Smooth muscle cell (in vitro differentiated cells): ENCODE results near the gene ASF1B. TPM values are rescaled to one million over a fixed set of nuclear protein-coding genes. Genes with fewer than 3 reads are reported as not detected.

Source experiments
- DNase-seq: peaks from one replicate; lab custom pipeline; 2025; ENCODE audit not compliant: unreplicated experiment; lab: John Stamatoyannopoulos, UW
- H2AFZ ChIP-seq: fragments of 200-600 bp; sonication (generic); 2 replicates; pipeline ENCODE4 v1.6.0; 2016; ENCODE audit warnings: antibody characterized with exemption, low read depth, mild to moderate bottlenecking
- H3F3A ChIP-seq: fragments of 200-600 bp; sonication (generic); 2 replicates; pipeline ENCODE4 v1.6.0; 2017; ENCODE audit warnings: antibody characterized with exemption, low read depth
- H3K27ac ChIP-seq: fragments of 200-600 bp; sonication (generic); 2 replicates; pipeline ENCODE4 v1.5.1; 2016; ENCODE audit warnings: low read depth, mild to moderate bottlenecking
- H3K27me3 ChIP-seq: fragments of 200-600 bp; sonication (generic); 2 replicates; pipeline ENCODE4 v1.6.1; 2016; ENCODE audit warnings: low read depth, mild to moderate bottlenecking
- H3K36me3 ChIP-seq: fragments of 200-600 bp; sonication (generic); 2 replicates; pipeline ENCODE4 v1.5.1; 2016; ENCODE audit warnings: low read depth
- H3K4me1 ChIP-seq: fragments of 200-600 bp; sonication (generic); 2 replicates; pipeline ENCODE4 v1.5.1; 2016; ENCODE audit warnings: low read depth
- H3K4me2 ChIP-seq: fragments of 200-600 bp; sonication (generic); 2 replicates; pipeline ENCODE4 v1.6.0; 2016; ENCODE audit warnings: mild to moderate bottlenecking
- H3K4me3 ChIP-seq: fragments of 200-600 bp; sonication (generic); 2 replicates; pipeline ENCODE4 v1.5.1; 2016; ENCODE audit warnings: mild to moderate bottlenecking
- H3K79me2 ChIP-seq: fragments of 200-600 bp; sonication (generic); 2 replicates; pipeline ENCODE4 v1.6.0; 2016; ENCODE audit warnings: low read depth, mild to moderate bottlenecking
- H3K9ac ChIP-seq: fragments of 200-600 bp; sonication (generic); 2 replicates; pipeline ENCODE4 v1.6.0; 2016; ENCODE audit warnings: low read depth
- H3K9me3 ChIP-seq: fragments of 200-600 bp; sonication (generic); replicated peaks from 2 replicates; pipeline ENCODE4 v1.5.1; 2016; ENCODE audit warnings: low read depth
- H4K20me1 ChIP-seq: fragments of 200-600 bp; sonication (generic); 2 replicates; pipeline ENCODE4 v1.6.0; 2016; ENCODE audit warnings: low read depth
- CTCF ChIP-seq: fragments of 200-600 bp; sonication (generic); IDR thresholded peaks from 2 replicates; pipeline ENCODE4 v1.5.1; 2017; ENCODE audit warnings: borderline replicate concordance, mild to moderate bottlenecking, antibody characterized with exemption; ENCODE audit not compliant: insufficient read depth, poor library complexity, severe bottlenecking
- WGBS: methylation state at CpG from one replicate; pipeline ENCODE4 v1.1.7; 2016; ENCODE audit warnings: low lambda C conversion rate; 5-methylcytosine and 5-hydroxymethylcytosine counted together
- polyA plus RNA-seq: library from polyadenylated mRNA; unstranded; fragments of >200 nt; fragmentation: Nextera tagmentation; extraction: Ambion mirVana; gene quantifications from 2 replicates; pipeline ENCODE4 v1.2.1, GENCODE V29; 2016
- total RNA-seq: library from RNA; depleted of rRNA; stranded (reverse); fragments of >200 nt; gene quantifications from 2 replicates; pipeline ENCODE4 v1.2.3, GENCODE V29; 2014

The ASF1B gene
- total and polyA plus RNA-seq, 2 experiments from 2014 or later: 11.3 to 13.4 TPM

GRCh38 chr19:14090509-14091080 is 45.8 kb downstream of the ASF1B start, which contains the start of gene SAMD1:
SAMD1 (minus strand) TSS chr19:14090751.
- Histone ChIP-seq H3F3A (no peaks in the 10 kb centered on the region), H3K4me2 (peak within 1 kb of the TSS; percentile 100), H4K20me1 (peaks cover 12% of the 10 kb centered on the region), H2AFZ (peak within 1 kb of the TSS; percentile 91), H3K36me3 (no peaks in the 10 kb centered on the region), H3K9me3 (no peaks in the 10 kb centered on the region), H3K27ac (peak within 1 kb of the TSS; percentile 74), H3K4me1 (no peaks in the 10 kb centered on the region), H3K4me3 (peak within 1 kb of the TSS; percentile 97), H3K9ac (peak within 1 kb of the TSS; percentile 64), H3K27me3 (no peaks in the 10 kb centered on the region), H3K79me2 (no peaks in the 10 kb centered on the region)
- peak; percentile 82 for DNase-seq
- no CpG with 5 or more reads among the region's 65 CpGs for WGBS
- no peak for TF ChIP-seq CTCF

DNA sequence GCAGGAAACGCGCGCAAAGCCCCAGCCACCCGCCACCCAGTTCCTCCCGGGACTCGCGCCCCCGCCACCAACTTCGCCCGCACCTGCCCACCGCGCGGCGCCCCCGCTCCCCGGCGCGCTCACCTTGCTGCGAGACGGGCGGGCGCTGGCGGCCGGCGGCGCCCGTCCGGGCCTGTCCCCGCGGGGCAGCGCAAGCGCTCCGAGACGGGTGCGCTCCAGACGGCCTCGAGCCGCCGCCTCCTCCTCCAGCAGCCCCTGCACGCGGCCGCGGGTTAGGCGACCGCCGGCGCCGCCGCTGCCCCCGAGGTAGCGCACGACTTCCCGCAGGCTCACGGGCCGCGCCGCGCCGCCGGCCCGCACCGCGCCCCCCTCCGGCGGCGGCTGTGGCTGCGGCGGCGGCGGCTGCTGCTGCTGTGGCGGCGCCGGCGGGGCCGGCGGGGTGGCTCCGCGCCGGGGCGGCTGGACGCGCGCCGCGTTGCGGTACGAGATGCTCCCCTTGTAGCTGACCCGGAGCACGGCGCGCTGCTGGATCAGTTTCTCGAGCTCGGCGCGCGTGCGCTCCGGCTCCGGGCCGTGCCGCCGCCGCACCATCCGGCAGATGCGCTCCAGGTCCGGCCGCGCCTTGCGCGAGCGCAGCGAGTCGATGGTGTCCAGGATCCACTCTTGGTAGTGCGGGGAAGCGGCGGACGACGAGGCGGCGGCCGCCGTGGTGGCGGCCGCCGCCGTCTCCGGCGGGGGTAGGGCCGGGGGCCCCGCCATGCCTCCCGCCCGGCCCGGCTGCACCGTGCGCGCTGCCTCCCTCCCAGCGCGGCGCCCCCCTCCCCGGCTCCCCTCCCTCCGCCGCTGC is 46.5 kb downstream of the ASF1B start:
- Histone ChIP-seq H3K9me3 (no peaks in the 10 kb centered on the region), H4K20me1 (peaks cover 12% of the 10 kb centered on the region), H3K4me2 (peak overlapping the region; percentile 100), H3K4me3 (peak overlapping the region; percentile 97), H3K36me3 (no peaks in the 10 kb centered on the region), H3K27me3 (no peaks in the 10 kb centered on the region), H3K9ac (no peak overlapping the region), H2AFZ (no peak overlapping the region), H3F3A (no peaks in the 10 kb centered on the region), H3K79me2 (no peaks in the 10 kb centered on the region), H3K4me1 (no peaks in the 10 kb centered on the region), H3K27ac (no peak overlapping the region)
- DNase-seq: no peak
- no peak for TF ChIP-seq CTCF
- WGBS: 1% methylated on average over 28 of the region's 142 CpGs

GRCh38 chr19:14089412-14089661 is 47.1 kb downstream of the ASF1B start:
- Histone ChIP-seq H3K27me3 (no peaks in the 10 kb centered on the region), H3K27ac (no peak overlapping the region), H2AFZ (no peak overlapping the region), H3K79me2 (no peaks in the 10 kb centered on the region), H3K4me3 (peak overlapping the region; percentile 57), H3K4me2 (peak overlapping the region; percentile 76), H3K4me1 (no peaks in the 10 kb centered on the region), H3K36me3 (no peaks in the 10 kb centered on the region), H3K9me3 (no peaks in the 10 kb centered on the region), H3K9ac (no peak overlapping the region), H4K20me1 (peaks cover 12% of the 10 kb centered on the region), H3F3A (no peaks in the 10 kb centered on the region)
- TF ChIP-seq CTCF: no peak
- WGBS: 14% methylated on average over 16 of the region's 16 CpGs
- DNase-seq: no peak
